ENCODE measurements around the gene TMEM43. TPM values are rescaled to one million over a fixed set of nuclear protein-coding genes. Genes with fewer than 3 reads are reported as not detected.

Gene TMEM43
- total RNA-seq, 1 donor from 2014 or later, result 52.0 TPM

DNA sequence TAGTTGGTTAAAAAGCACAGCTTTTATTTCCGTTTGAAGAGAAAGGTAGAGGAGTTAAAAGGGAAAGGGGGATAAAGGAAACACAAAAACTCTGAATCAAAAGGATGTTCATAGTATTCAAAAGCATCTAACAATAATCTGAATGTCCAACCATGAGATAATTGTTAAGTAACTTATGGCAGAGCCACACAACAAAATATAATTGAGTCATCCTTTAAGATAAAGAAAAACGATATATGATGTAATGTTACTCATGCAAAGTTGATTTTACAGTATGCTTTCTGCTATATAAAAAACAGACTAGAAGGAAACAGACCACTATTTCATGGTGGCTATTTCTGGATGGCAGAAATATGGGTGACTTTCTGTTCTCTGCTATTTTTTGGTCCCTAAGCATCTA, 49.6 kb downstream of the TMEM43 start:
- Mint-ChIP-seq H3K4me1 (ENCODE audit: unreplicated experiment) (peaks cover 42% of the 10 kb centered on the region), H3K27ac (no peak overlapping the region), H3K9me3 (no peaks in the 10 kb centered on the region)

GRCh38 chr3:14175383-14176037, 50.7 kb downstream of the TMEM43 start:
- TF ChIP-seq CTCF (conservative IDR thresholded peaks at IDR 0.05), result no peak
- no peaks in the 10 kb centered on the region for H3K27me3 Mint-ChIP-seq
- H3K36me3 Mint-ChIP-seq, result peaks cover 28% of the 10 kb centered on the region
- H3K4me1 Mint-ChIP-seq (ENCODE audit: unreplicated experiment), result peaks cover 43% of the 10 kb centered on the region
- H3K9me3 Mint-ChIP-seq, result no peaks in the 10 kb centered on the region
- no peak overlapping the region for H3K27ac Mint-ChIP-seq
- no peak for DNase-seq (ENCODE audit: extremely low spot score, unreplicated experiment)
- peak overlapping the region; percentile 58 for H3K4me3 Mint-ChIP-seq

More for the DNA sequence above, 49.6 kb downstream of the TMEM43 start:
- peaks cover 32% of the 10 kb centered on the region for H3K36me3 Mint-ChIP-seq
- H3K27me3 Mint-ChIP-seq, result no peaks in the 10 kb centered on the region
- TF ChIP-seq CTCF (conservative IDR thresholded peaks at IDR 0.05), result no peak
- no peak for DNase-seq (ENCODE audit: extremely low spot score, unreplicated experiment)
- H3K4me3 Mint-ChIP-seq, result no peak overlapping the region

DNA sequence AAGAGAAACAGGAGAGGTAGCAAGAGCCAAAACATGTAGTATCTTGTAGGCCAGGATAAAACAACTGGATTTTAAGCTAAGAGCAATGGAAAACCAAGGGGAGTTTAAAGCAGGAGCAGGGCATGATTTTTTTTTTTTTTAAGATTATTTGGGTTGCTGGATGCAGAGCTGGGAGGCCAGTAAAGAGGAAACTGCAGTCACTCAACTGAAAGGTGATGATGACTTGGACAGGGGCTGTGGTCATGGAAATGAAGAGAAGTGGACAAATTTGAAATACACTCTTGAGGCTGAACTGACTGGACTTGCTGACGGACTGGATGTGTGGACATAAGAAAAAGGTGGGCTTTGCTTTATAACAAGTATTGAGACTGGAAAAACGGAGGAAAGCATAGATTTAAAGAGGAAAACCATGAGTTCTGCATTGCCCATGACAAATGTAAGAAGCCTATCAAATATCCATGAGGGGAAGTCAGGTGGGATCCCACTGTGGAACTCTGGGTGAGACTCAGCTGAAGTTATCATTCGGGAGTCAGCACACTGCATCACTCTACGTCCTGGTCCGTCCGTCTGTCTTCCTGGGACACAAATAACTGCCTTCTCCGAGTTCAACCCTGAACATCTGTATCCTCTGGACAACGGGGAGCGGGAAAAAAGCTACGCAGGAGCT, 52.9 kb downstream of the TMEM43 start:
- Mint-ChIP-seq H3K36me3 (peaks cover 25% of the 10 kb centered on the region), H3K4me3 (peak overlapping the region; percentile 94), H3K4me1 (ENCODE audit: unreplicated experiment) (peaks cover 36% of the 10 kb centered on the region), H3K27ac (peak overlapping the region; percentile 99), H3K27me3 (no peaks in the 10 kb centered on the region), H3K9me3 (no peaks in the 10 kb centered on the region)
- no peak for DNase-seq (ENCODE audit: extremely low spot score, unreplicated experiment)
- no peak for TF ChIP-seq CTCF (conservative IDR thresholded peaks at IDR 0.05)

DNA sequence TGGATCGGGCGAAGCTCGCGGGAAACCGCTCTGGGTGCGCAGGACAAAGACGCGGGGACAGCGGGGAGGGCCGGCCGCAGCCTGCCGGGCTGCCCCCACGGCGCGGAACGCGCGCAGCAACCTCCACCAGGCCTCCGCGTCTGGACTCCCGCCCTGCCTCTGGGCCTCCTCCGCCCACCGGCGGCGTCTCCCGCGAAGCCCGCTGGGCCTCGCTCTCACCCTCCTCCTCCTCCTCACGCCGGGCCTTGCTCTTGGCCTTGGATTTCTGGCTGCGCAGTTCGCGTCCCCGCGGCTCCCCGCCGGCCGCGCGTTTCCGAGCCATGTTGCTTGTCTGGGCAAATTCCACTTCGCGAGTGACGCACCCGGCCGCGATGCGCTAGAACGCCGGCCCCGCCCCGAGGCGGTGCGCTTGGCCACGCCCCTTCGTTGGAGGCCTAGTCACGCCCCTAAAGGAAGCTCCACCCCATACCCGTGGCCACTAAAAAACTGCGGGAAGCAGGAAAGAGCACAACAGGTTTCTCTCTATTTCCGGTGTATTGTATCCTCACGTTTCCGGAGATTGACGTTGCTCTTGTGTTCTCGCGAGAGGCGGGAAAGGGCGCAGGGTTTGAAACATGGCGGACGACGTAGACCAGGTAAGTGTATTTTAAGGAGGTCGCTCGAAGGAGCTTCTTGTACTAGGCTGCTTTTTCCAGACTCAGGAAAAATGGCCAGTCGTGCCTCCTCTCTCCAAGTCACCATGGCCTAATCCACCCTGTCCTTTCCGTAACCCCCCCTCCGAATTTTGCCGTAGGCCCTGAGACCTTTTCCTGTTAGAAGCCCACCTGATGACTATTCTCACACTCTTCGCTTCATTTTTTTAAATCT, 53.6 kb downstream of the TMEM43 start, which contains the start of the genes LSM3 and XPC:
Gene LSM3, plus strand, starts transcription at position 571 of the 867 bp plus-strand sequence. Its CDS starts 44 bp downstream, at position 615.
Gene XPC, minus strand, starts transcription at position 355 of the 867 bp plus-strand sequence. Its CDS starts 33 bp downstream, at position 322.
- Mint-ChIP-seq H3K9me3 (no peaks in the 10 kb centered on the region), H3K27me3 (no peaks in the 10 kb centered on the region), H3K4me1 (ENCODE audit: unreplicated experiment) (peaks cover 36% of the 10 kb centered on the region), H3K36me3 (peaks cover 24% of the 10 kb centered on the region), H3K4me3 (peak within 1 kb of the TSS; percentile 94), H3K27ac (peak within 1 kb of the TSS; percentile 99)
- DNase-seq (ENCODE audit: extremely low spot score, unreplicated experiment), result peak; percentile 99
- no peak for TF ChIP-seq CTCF (conservative IDR thresholded peaks at IDR 0.05)

GRCh38 chr3:14179114-14179465, 54.2 kb downstream of the TMEM43 start:
- H3K36me3 Mint-ChIP-seq, result peaks cover 24% of the 10 kb centered on the region
- DNase-seq (ENCODE audit: extremely low spot score, unreplicated experiment), result no peak
- H3K27me3 Mint-ChIP-seq, result no peaks in the 10 kb centered on the region
- TF ChIP-seq CTCF (conservative IDR thresholded peaks at IDR 0.05), result no peak
- H3K27ac Mint-ChIP-seq, result peak overlapping the region; percentile 99
- no peaks in the 10 kb centered on the region for H3K9me3 Mint-ChIP-seq
- H3K4me3 Mint-ChIP-seq, result peak overlapping the region; percentile 94
- H3K4me1 Mint-ChIP-seq (ENCODE audit: unreplicated experiment), result peaks cover 36% of the 10 kb centered on the region

Measured in type B pancreatic cell (in vitro differentiated cells).